MCF 10A (cell line): ENCODE results near the gene IGIP. TPM values are rescaled to one million over a fixed set of nuclear protein-coding genes. Genes with fewer than 3 reads are reported as not detected.

Experiments used
- BruUV-seq: library from RNA; stranded (reverse); fragments of 400-500 nt; replicated peaks from 2 replicates; lab custom pipeline; 2021; lab: Mats Ljungman, UMichigan
- CTCF ChIA-PET: fragments of 300-600 bp; sonication (Branson Sonifier 250); formaldehyde crosslinking; extraction: SDS; loops from one replicate; lab custom pipeline; 2021; ENCODE audit warnings: antibody characterized with exemption, inconsistent platforms; lab: Yijun Ruan, JAX
- POLR2A ChIA-PET: fragments of 300-600, 350-650 bp; sonication (Branson Sonifier 250); formaldehyde crosslinking; extraction: SDS; loops from one replicate; lab custom pipeline; 2020; ENCODE audit warnings: antibody characterized with exemption, inconsistent platforms; lab: Yijun Ruan, JAX
- DNase-seq: peaks from one replicate; pipeline ENCODE4 v3.0.0-alpha.2; 2018; ENCODE audit not compliant: unreplicated experiment
- H3K27ac Mint-ChIP-seq: one replicate; pipeline ENCODE4 v1.8.0; 2022; ENCODE audit warnings: mild to moderate bottlenecking, low read depth, mixed read lengths; ENCODE audit not compliant: unreplicated experiment
- H3K27me3 Mint-ChIP-seq: one replicate; pipeline ENCODE4 v1.8.0; 2022; ENCODE audit warnings: mixed read lengths; ENCODE audit not compliant: insufficient read depth, unreplicated experiment
- H3K36me3 Mint-ChIP-seq: one replicate; pipeline ENCODE4 v1.8.0; 2022; ENCODE audit warnings: mild to moderate bottlenecking, moderate library complexity, mixed read lengths; ENCODE audit not compliant: insufficient read depth, unreplicated experiment
- H3K4me1 Mint-ChIP-seq: one replicate; pipeline ENCODE4 v1.8.0; 2022; ENCODE audit warnings: mixed read lengths; ENCODE audit not compliant: insufficient read depth, unreplicated experiment
- H3K4me3 Mint-ChIP-seq: one replicate; pipeline ENCODE4 v1.8.0; 2022; ENCODE audit warnings: mild to moderate bottlenecking, moderate library complexity, mixed read lengths; ENCODE audit not compliant: unreplicated experiment
- H3K9me3 Mint-ChIP-seq: one replicate; pipeline ENCODE4 v1.8.0; 2022; ENCODE audit warnings: mixed read lengths; ENCODE audit not compliant: unreplicated experiment
- CTCF ChIP-seq: fragments of 200-600 bp; IDR thresholded peaks from one replicate; pipeline ENCODE4 v1.8.0; 2022; ENCODE audit warnings: antibody characterized with exemption, mild to moderate bottlenecking; ENCODE audit not compliant: unreplicated experiment
- intact Hi-C: fragments of 100-400 bp; cut with micrococcal nuclease; formaldehyde crosslinking; loops from 2 replicates; pipeline ENCODE4 v1.14.1; 2022
- total RNA-seq: library from RNA; stranded (reverse); gene quantifications from 2 replicates; pipeline ENCODE4 v1.2.3, GENCODE V29; 2022

The IGIP gene
- total RNA-seq, 1 experiment from 2014 or later: 7.5 TPM

GRCh38 chr5:140116716-140117115 is 9.0 kb upstream of the IGIP start:
- no peaks in the 10 kb centered on the region for H3K9me3 Mint-ChIP-seq
- peaks cover 10% of the 10 kb centered on the region for H3K36me3 Mint-ChIP-seq
- H3K27me3 Mint-ChIP-seq: no peaks in the 10 kb centered on the region
- POLR2A ChIA-PET: interaction anchor here (0.9 to 10.9 kb wide), 13 partner anchors 9 to 574 kb away, joined by 3 to 147 read pairs (median 5); partner anchors contain the start of genes CYSTM1 and HARS1
- peaks cover 55% of the 10 kb centered on the region for H3K4me1 Mint-ChIP-seq
- intact Hi-C loops: no loop called here
- BruUV-seq: no TSS peak
- peak overlapping the region; percentile 88 for H3K4me3 Mint-ChIP-seq
- H3K27ac Mint-ChIP-seq: no peak overlapping the region
- peak; percentile 39 for DNase-seq
- peak; percentile 14 for TF ChIP-seq CTCF
- CTCF ChIA-PET: interaction anchor here (0.6 to 8.5 kb wide), 15 partner anchors 10 to 329 kb away, joined by 3 to 89 read pairs (median 5); partner anchors contain the start of gene HBEGF

DNA sequence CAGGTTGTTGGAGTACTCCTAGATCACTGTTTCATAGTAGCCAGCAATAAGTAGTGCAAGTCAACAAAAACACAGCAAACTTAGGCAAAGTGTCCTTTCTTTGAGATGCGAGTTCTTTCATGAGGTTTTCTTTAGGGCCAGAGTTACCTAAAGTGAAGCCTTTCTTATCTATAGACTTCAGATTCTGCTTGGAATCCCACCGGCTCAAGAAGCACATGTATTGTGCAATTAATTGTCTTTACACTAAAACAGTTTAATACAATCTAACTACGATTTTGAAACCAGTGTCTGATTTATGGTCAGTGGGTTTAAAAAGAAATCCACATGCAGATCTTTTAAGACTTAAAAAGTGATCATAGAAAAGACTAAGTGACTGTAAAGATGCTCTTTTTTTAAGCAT is 8.2 kb upstream of the IGIP start:
- ChIA-PET POLR2A (interaction anchor here (0.5 to 10.9 kb wide), 11 partner anchors 9 to 573 kb away, joined by 3 to 147 read pairs (median 4); partner anchors contain the start of genes CYSTM1 and HARS1), CTCF (interaction anchor here (0.7 to 8.5 kb wide), 13 partner anchors 9 to 330 kb away, joined by 3 to 89 read pairs (median 5); partner anchors contain the start of gene HBEGF)

GRCh38 chr5:140118302-140118936 is 7.3 kb upstream of the IGIP start:
- TF ChIP-seq CTCF: no peak
- Mint-ChIP-seq H3K4me1 (peaks cover 47% of the 10 kb centered on the region), H3K36me3 (peaks cover 10% of the 10 kb centered on the region), H3K27me3 (no peaks in the 10 kb centered on the region), H3K27ac (peak overlapping the region; percentile 8), H3K4me3 (peak overlapping the region; percentile 21), H3K9me3 (no peaks in the 10 kb centered on the region)
- POLR2A ChIA-PET: interaction anchor here (0.5 to 10.9 kb wide), 7 partner anchors 11 to 556 kb away, joined by 3 to 147 read pairs (median 3); no protein-coding TSS in a partner anchor
- intact Hi-C loops: no loop called here
- no TSS peak for BruUV-seq
- DNase-seq: no peak
- CTCF ChIA-PET: interaction anchor here (0.6 to 8.5 kb wide), 15 partner anchors 11 to 331 kb away, joined by 3 to 89 read pairs (median 4); no protein-coding TSS in a partner anchor

More for the DNA sequence above, 8.2 kb upstream of the IGIP start:
- Mint-ChIP-seq H3K36me3 (peaks cover 10% of the 10 kb centered on the region), H3K27me3 (no peaks in the 10 kb centered on the region), H3K27ac (no peak overlapping the region), H3K4me3 (peak overlapping the region; percentile 88), H3K4me1 (peaks cover 47% of the 10 kb centered on the region), H3K9me3 (no peaks in the 10 kb centered on the region)
- no peak for DNase-seq
- TF ChIP-seq CTCF: no peak
- BruUV-seq: no TSS peak
- intact Hi-C loops: no loop called here

- CTCF ChIA-PET: interaction anchor here (0.6 to 1.6 kb wide), 3 partner anchors 10 to 492 kb away, joined by 3 to 10 read pairs (median 3); no protein-coding TSS in a partner anchor
- Mint-ChIP-seq H3K27me3 (no peaks in the 10 kb centered on the region), H3K27ac (no peak overlapping the region), H3K4me3 (no peak overlapping the region), H3K4me1 (peaks cover 14% of the 10 kb centered on the region), H3K9me3 (no peaks in the 10 kb centered on the region), H3K36me3 (no peaks in the 10 kb centered on the region)
- POLR2A ChIA-PET: interaction anchor here (1.1 to 1.5 kb wide), 2 partner anchors 10 to 18 kb away, joined by 3 read pairs; no protein-coding TSS in a partner anchor
- no TSS peak for BruUV-seq
- no peak for DNase-seq
- TF ChIP-seq CTCF: no peak
- intact Hi-C loops: no loop called here
Observed at GRCh38 chr5:140126315-140127012, 727 bp downstream of the IGIP start.
